NB4 (cell line): Measurements from ENCODE around the gene PHRF1.

ENCODE experiments used
- DNase-seq: peaks from one replicate; pipeline ENCODE4 v3.0.0; 2010; ENCODE audit warnings: low read depth
- H3K4me3 ChIP-seq: one replicate; pipeline ENCODE4 v1.5.1; 2011; ENCODE audit warnings: mild to moderate bottlenecking, low read depth, low read length, moderate library complexity
- MYC ChIP-seq: IDR thresholded peaks from 2 replicates; pipeline ENCODE4 v1.6.1; 2011; ENCODE audit warnings: low read depth, low read length
- POLR2A ChIP-seq: IDR thresholded peaks from 2 replicates; pipeline ENCODE4 v1.6.1; 2011; ENCODE audit warnings: mild to moderate bottlenecking; ENCODE audit not compliant: insufficient read length; ENCODE audit errors: extremely low read depth
- TF ChIP-seq, protein P1 (sequence below): IDR thresholded peaks from 2 replicates; pipeline ENCODE4 v1.6.1; 2011; ENCODE audit warnings: low read depth, low read length
- TF ChIP-seq, protein P2 (sequence below): IDR thresholded peaks from one replicate; pipeline ENCODE4 v1.5.1; 2012; ENCODE audit warnings: low read depth, low read length

The PHRF1 gene

DNA sequence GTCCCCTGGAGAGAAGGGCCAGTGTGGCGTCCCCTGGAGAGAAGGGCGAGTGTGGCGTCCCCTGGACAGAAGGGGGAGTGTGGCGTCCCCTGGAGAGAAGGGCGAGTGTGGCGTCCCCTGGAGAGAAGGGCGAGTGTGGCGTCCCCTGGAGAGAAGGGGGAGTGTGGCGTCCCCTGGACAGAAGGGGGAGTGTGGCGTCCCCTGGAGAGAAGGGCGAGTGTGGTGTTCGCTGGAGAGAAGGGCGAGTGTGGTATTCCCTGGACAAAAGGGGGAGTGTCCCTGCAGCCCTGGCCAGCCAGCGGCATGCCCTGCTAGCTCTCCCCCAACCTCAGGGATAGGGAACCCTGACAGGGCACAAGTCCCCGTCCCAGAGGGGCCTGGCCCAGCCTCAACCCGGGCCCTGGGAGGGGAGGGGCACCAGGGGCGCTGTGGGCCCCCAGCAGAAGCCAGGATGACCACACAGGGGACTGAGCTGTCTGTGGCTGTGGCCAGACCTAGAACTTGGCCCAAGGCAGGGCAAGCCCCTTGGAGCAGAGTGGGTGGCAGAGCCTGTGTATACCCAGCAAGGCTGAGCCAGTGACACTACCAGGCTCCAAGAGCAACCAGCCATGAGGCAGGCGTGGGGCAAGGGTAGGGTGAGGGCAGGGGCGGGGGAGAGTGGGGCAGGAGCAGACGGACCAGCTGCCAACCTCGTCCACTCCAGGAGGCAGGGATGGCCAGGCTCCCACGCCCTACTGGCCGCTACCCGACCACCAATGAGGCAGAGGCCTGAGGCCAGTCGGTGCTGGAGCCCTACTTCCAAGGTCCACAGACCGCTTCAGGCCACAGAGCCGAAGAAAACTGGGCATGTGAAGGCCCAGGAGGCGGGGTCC lies 45.1 kb upstream of the PHRF1 start:
- DNase-seq: no peak
- H3K4me3 ChIP-seq: no peak overlapping the region
- TF ChIP-seq POLR2A: no peak
- TF ChIP-seq, protein P1, sequence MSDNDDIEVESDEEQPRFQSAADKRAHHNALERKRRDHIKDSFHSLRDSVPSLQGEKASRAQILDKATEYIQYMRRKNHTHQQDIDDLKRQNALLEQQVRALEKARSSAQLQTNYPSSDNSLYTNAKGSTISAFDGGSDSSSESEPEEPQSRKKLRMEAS: no peak

DNA sequence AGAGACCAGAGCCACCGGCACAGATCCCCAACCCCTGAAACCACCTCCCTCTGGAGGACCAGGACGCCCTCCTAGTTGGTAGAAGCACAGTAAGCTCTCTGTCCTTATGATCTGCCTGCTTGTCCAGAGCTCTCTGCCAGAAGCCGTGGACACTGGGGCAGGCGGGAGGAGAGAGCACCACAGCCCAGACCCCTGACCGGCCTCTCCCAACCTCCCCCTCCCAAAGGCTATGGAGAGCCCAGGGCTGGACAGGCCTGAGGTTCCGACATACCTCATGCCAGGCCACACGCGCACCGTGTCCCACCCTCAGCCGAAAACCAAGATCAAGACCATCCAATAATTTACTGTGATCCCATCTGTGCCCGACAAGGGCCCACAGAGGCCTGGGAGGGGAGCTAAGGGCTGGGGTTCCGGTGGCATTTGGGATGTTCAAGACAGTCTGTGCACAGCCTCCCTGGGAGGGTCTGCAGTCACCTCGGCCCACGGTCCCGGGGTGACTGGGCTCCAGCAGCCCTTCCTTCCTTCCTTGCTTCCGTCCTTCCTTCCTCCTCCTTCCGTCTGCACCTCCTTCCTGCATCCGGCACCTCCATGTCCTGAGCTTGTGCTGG lies 44.2 kb upstream of the PHRF1 start:
- no peak overlapping the region for H3K4me3 ChIP-seq
- TF ChIP-seq, protein P1: no peak
- DNase-seq: no peak

GRCh38 chr11:532527-532985 lies 43.7 kb upstream of the PHRF1 start:
- H3K4me3 ChIP-seq: no peak overlapping the region
- no peak for DNase-seq
- TF ChIP-seq, protein P1: no peak
- TF ChIP-seq MYC (no peak), POLR2A (no peak)
- TF ChIP-seq, protein P2, sequence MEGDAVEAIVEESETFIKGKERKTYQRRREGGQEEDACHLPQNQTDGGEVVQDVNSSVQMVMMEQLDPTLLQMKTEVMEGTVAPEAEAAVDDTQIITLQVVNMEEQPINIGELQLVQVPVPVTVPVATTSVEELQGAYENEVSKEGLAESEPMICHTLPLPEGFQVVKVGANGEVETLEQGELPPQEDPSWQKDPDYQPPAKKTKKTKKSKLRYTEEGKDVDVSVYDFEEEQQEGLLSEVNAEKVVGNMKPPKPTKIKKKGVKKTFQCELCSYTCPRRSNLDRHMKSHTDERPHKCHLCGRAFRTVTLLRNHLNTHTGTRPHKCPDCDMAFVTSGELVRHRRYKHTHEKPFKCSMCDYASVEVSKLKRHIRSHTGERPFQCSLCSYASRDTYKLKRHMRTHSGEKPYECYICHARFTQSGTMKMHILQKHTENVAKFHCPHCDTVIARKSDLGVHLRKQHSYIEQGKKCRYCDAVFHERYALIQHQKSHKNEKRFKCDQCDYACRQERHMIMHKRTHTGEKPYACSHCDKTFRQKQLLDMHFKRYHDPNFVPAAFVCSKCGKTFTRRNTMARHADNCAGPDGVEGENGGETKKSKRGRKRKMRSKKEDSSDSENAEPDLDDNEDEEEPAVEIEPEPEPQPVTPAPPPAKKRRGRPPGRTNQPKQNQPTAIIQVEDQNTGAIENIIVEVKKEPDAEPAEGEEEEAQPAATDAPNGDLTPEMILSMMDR: no peak

- no peak for DNase-seq
- H3K4me3 ChIP-seq: no peak overlapping the region
- TF ChIP-seq, protein P2: no peak
- TF ChIP-seq, protein P1: no peak
- TF ChIP-seq POLR2A (no peak), MYC (no peak)
Observed at GRCh38 chr11:532986-533585, 43.2 kb upstream of the PHRF1 start.

GRCh38 chr11:533586-534395 lies 42.5 kb upstream of the PHRF1 start:
- H3K4me3 ChIP-seq: no peak overlapping the region
- no peak for DNase-seq
- TF ChIP-seq, protein P2: no peak
- no peak for TF ChIP-seq MYC
- TF ChIP-seq, protein P1: no peak
- TF ChIP-seq POLR2A: no peak

DNA sequence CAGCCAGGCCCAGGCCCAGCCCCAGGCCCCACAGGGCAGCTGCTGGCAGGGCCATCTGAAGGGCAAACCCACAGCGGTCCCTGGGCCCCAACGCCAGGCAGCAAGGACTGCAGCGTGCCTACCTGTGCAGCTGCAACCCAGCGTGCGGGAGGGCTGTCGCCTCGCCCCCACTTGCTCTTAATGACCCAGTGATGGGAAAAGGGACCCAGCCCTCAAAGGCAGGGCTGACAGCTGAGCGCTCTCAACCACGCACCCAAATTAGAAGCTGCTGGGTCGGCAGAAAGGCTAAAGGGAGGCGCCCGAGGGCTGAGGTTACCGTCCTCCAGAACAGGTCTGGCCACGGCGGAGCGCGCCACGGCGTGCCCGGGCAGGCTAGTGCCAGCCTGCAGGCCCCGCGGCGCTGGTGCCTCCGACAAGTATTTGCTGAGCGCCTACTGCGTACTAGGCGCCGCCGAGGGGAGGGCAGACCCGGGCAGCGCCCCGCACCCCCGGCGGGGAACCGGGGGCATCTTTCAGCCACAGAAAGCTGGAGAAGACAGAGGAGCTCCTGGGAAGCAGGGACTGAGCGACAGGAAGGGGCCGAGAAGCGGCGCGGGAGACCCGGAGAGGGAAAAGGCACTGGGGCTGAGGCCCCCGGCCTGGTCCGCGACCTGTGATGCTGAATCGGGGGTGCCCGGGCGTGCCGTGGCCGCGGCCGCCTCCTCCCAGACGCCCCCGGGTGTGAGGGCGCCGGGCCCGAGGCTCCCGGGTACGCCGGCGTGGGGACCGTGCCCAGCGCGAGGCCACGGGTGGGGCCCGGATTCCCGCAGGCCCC lies 41.7 kb upstream of the PHRF1 start:
- no peak for TF ChIP-seq POLR2A
- TF ChIP-seq, protein P1: no peak
- TF ChIP-seq, protein P2: no peak
- no peak for TF ChIP-seq MYC
- peak; percentile 42 for DNase-seq
- peak overlapping the region; percentile 57 for H3K4me3 ChIP-seq
